ENCODE measurements around the gene SYNPO2. TPM values are rescaled to one million over a fixed set of nuclear protein-coding genes. Genes with fewer than 3 reads are reported as not detected.
"Not testable (repeated sequence)": the region's sequence is repeated elsewhere in the genome, so short reads cannot be mapped to it uniquely, and the experiment has no call there.

The SYNPO2 gene
- total RNA-seq, 1 donor from 2014 or later, result 0.26 TPM

- FAIRE-seq (no peak), DNase-seq (ENCODE audit: low read depth) (no peak)
- H3K27me3 ChIP-seq (ENCODE audit: control insufficient read depth, insufficient read depth, low read length), result no peaks in the 10 kb centered on the region
- no peaks in the 10 kb centered on the region for H3K36me3 ChIP-seq (ENCODE audit: control insufficient read depth, insufficient read depth, low read length)
- TF ChIP-seq CTCF (IDR thresholded peaks at IDR 0.05; ENCODE audit: insufficient read depth, low read length, severe bottlenecking), result no peak
- H3K4me3 ChIP-seq (ENCODE audit: low read depth, low read length), result no peak overlapping the region
These were observed 128.0 kb downstream of the SYNPO2 start for GRCh38 chr4:119016636-119017035.

GRCh38 chr4:119017636-119018035, 129.0 kb downstream of the SYNPO2 start:
- FAIRE-seq (no peak), DNase-seq (ENCODE audit: low read depth) (no peak)
- Histone ChIP-seq H3K27me3 (ENCODE audit: control insufficient read depth, insufficient read depth, low read length) (no peaks in the 10 kb centered on the region), H3K36me3 (ENCODE audit: control insufficient read depth, insufficient read depth, low read length) (no peaks in the 10 kb centered on the region), H3K4me3 (ENCODE audit: low read depth, low read length) (no peak overlapping the region)
- TF ChIP-seq CTCF (IDR thresholded peaks at IDR 0.05; ENCODE audit: insufficient read depth, low read length, severe bottlenecking), result no peak

GRCh38 chr4:119020158-119020557, 131.5 kb downstream of the SYNPO2 start:
- TF ChIP-seq CTCF (IDR thresholded peaks at IDR 0.05; ENCODE audit: insufficient read depth, low read length, severe bottlenecking), result no peak
- Histone ChIP-seq H3K36me3 (ENCODE audit: control insufficient read depth, insufficient read depth, low read length) (no peaks in the 10 kb centered on the region), H3K27me3 (ENCODE audit: control insufficient read depth, insufficient read depth, low read length) (no peaks in the 10 kb centered on the region), H3K4me3 (ENCODE audit: low read depth, low read length) (no peak overlapping the region)
- DNase-seq (ENCODE audit: low read depth), result no peak
- FAIRE-seq, result no peak

- FAIRE-seq; H3K4me3 ChIP-seq (ENCODE audit: low read depth, low read length); H3K36me3 ChIP-seq (ENCODE audit: control insufficient read depth, insufficient read depth, low read length); H3K27me3 ChIP-seq (ENCODE audit: control insufficient read depth, insufficient read depth, low read length); DNase-seq (ENCODE audit: low read depth): not testable (repeated sequence)
These were observed 133.9 kb downstream of the SYNPO2 start for GRCh38 chr4:119022520-119022919.

GRCh38 chr4:119024102-119024501, 135.4 kb downstream of the SYNPO2 start:
- Histone ChIP-seq H3K27me3 (ENCODE audit: control insufficient read depth, insufficient read depth, low read length) (no peaks in the 10 kb centered on the region), H3K4me3 (ENCODE audit: low read depth, low read length) (no peak overlapping the region), H3K36me3 (ENCODE audit: control insufficient read depth, insufficient read depth, low read length) (no peaks in the 10 kb centered on the region)
- DNase-seq (ENCODE audit: low read depth) (no peak), FAIRE-seq (no peak)
- no peak for TF ChIP-seq CTCF (IDR thresholded peaks at IDR 0.05; ENCODE audit: insufficient read depth, low read length, severe bottlenecking)

GRCh38 chr4:119025420-119025819, 136.8 kb downstream of the SYNPO2 start:
- H3K36me3 ChIP-seq (ENCODE audit: control insufficient read depth, insufficient read depth, low read length), result no peaks in the 10 kb centered on the region
- no peak for TF ChIP-seq CTCF (IDR thresholded peaks at IDR 0.05; ENCODE audit: insufficient read depth, low read length, severe bottlenecking)
- H3K27me3 ChIP-seq (ENCODE audit: control insufficient read depth, insufficient read depth, low read length), result no peaks in the 10 kb centered on the region
- FAIRE-seq (no peak), DNase-seq (ENCODE audit: low read depth) (peak; percentile 88)
- no peak overlapping the region for H3K4me3 ChIP-seq (ENCODE audit: low read depth, low read length)
